Prostate gland (tissue), 2 donors: ENCODE measurements around the gene TACC2.

Source experiments
- CTCF ChIP-seq, 4 experiments: fragments of 200-600 bp in 2 of 4; fragments of 450-650 bp in 2 of 4; sonication (generic) in 2 of 4; IDR thresholded peaks; 1 replicate in 3 of 4; 2 replicates in 1 of 4; pipeline ENCODE4 v1.5.1; 2016 to 2019; ENCODE audit warnings: antibody characterized with exemption in 4 of 4, mild to moderate bottlenecking in 2 of 4, moderate library complexity in 2 of 4
- POLR2A ChIP-seq: fragments of 450-650 bp; IDR thresholded peaks from one replicate; pipeline ENCODE4 v1.6.1; 2016; ENCODE audit warnings: antibody characterized with exemption, mild to moderate bottlenecking
- POLR2AphosphoS5 ChIP-seq: sonication (generic); formaldehyde crosslinking; IDR thresholded peaks from one replicate; pipeline ENCODE4 v1.6.1; 2017; ENCODE audit warnings: antibody characterized with exemption

GRCh38 chr10:122178655-122179054 is 189.7 kb downstream of the TACC2 start:
- TF ChIP-seq CTCF (IDR thresholded peaks at IDR 0.05) (no peak), POLR2AphosphoS5 (no peak), POLR2A (no peak)
